HEK293 (cell line): ENCODE results near the gene CORO2B.

Experiments
- IKZF3 ChIP-seq: fragments of 450-650 bp; IDR thresholded peaks from 2 replicates; pipeline ENCODE4 v1.5.0; 2018; ENCODE audit warnings: missing biosample characterization, mild to moderate bottlenecking, missing genetic modification characterization, moderate library complexity
- SETDB1 ChIP-seq: IDR thresholded peaks from one replicate; pipeline ENCODE4 v1.6.1; 2017; ENCODE audit warnings: mild to moderate bottlenecking, low read length, moderate library complexity, mixed read lengths; ENCODE audit not compliant: insufficient read length
- SP2 ChIP-seq: fragments of 450-650 bp; formaldehyde crosslinking; IDR thresholded peaks from 2 replicates; pipeline ENCODE4 v1.5.1; 2016; ENCODE audit warnings: missing biosample characterization, missing genetic modification characterization
- ZBTB8A ChIP-seq: fragments of 450-650 bp; formaldehyde crosslinking; IDR thresholded peaks from 2 replicates; pipeline ENCODE4 v1.5.1; 2016; ENCODE audit warnings: missing biosample characterization, missing genetic modification characterization
- ZFP41 ChIP-seq: fragments of 450-650 bp; formaldehyde crosslinking; IDR thresholded peaks from 2 replicates; pipeline ENCODE4 v1.5.1; 2016; ENCODE audit warnings: missing biosample characterization, missing genetic modification characterization, borderline replicate concordance
- ZNF335 ChIP-seq: fragments of 450-650 bp; formaldehyde crosslinking; conservative IDR thresholded peaks from 2 replicates; pipeline ENCODE4 v1.5.1; 2016; ENCODE audit warnings: missing biosample characterization, missing genetic modification characterization
- ZNF843 ChIP-seq: fragments of 450-650 bp; formaldehyde crosslinking; IDR thresholded peaks from 2 replicates; pipeline ENCODE4 v1.5.1; 2016; ENCODE audit warnings: missing biosample characterization, missing genetic modification characterization
- TF ChIP-seq, protein P1 (sequence below): fragments of 450-650 bp; formaldehyde crosslinking; IDR thresholded peaks from 2 replicates; pipeline ENCODE4 v1.5.1; 2016; ENCODE audit warnings: missing biosample characterization, missing genetic modification characterization
- TF ChIP-seq, protein P2 (sequence below): fragments of 450-650 bp; formaldehyde crosslinking; optimal IDR thresholded peaks from 2 replicates; pipeline ENCODE3; 2016; ENCODE audit warnings: missing biosample characterization, mild to moderate bottlenecking, missing genetic modification characterization
- TF ChIP-seq, protein P3 (sequence below): fragments of 450-650 bp; formaldehyde crosslinking; IDR thresholded peaks from 2 replicates; pipeline ENCODE4 v1.5.1; 2017; ENCODE audit warnings: missing biosample characterization, mild to moderate bottlenecking, missing genetic modification characterization, moderate library complexity

DNA sequence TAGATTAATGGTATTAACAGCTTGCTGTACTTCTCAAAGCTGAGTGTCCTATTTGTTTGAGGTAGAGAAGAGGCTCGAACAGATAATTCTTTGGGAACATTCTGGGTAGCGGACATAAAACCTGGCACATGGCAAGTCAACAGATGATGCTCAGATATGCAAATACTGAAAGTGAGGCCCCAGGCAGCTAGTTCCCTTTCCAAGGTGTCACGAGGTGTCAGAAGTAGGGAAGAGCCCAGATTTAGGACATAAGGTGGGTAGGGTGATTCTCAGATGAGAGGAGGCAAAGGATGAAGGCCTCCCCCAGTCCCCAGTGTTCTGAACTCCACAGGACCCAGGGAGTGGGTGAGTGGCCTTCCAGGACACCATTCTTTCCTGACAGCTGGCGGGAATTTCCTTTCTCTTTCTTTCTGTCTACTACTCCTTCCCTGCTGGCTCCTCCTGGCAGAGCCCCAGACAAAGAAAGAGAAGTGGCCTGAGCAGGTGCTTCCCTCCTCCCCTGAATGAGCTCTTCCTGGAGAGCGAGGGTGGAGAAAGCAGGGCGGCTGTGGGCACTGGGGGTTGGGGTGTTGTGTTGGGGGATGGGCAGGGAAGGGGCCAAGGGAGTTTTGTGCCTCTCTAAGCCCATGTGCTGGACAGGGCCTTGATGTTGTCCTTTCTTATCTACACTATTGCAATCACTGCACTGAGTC is 87.5 kb downstream of the CORO2B start:
- TF ChIP-seq IKZF3 = no peak
- TF ChIP-seq ZFP41 (tag by site-specific recombination) = no peak
- no peak for TF ChIP-seq SETDB1
- TF ChIP-seq, protein P1, sequence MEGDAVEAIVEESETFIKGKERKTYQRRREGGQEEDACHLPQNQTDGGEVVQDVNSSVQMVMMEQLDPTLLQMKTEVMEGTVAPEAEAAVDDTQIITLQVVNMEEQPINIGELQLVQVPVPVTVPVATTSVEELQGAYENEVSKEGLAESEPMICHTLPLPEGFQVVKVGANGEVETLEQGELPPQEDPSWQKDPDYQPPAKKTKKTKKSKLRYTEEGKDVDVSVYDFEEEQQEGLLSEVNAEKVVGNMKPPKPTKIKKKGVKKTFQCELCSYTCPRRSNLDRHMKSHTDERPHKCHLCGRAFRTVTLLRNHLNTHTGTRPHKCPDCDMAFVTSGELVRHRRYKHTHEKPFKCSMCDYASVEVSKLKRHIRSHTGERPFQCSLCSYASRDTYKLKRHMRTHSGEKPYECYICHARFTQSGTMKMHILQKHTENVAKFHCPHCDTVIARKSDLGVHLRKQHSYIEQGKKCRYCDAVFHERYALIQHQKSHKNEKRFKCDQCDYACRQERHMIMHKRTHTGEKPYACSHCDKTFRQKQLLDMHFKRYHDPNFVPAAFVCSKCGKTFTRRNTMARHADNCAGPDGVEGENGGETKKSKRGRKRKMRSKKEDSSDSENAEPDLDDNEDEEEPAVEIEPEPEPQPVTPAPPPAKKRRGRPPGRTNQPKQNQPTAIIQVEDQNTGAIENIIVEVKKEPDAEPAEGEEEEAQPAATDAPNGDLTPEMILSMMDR (tag by site-specific recombination) = no peak
- TF ChIP-seq, protein P2, sequence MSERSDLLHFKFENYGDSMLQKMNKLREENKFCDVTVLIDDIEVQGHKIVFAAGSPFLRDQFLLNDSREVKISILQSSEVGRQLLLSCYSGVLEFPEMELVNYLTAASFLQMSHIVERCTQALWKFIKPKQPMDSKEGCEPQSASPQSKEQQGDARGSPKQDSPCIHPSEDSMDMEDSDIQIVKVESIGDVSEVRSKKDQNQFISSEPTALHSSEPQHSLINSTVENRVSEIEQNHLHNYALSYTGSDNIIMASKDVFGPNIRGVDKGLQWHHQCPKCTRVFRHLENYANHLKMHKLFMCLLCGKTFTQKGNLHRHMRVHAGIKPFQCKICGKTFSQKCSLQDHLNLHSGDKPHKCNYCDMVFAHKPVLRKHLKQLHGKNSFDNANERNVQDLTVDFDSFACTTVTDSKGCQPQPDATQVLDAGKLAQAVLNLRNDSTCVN (tag by site-specific recombination) = no peak
- no peak for TF ChIP-seq SP2 (tag by site-specific recombination)
- TF ChIP-seq ZNF335 (tag by site-specific recombination) = no peak
- TF ChIP-seq ZBTB8A (tag by site-specific recombination) = no peak
- TF ChIP-seq, protein P3, sequence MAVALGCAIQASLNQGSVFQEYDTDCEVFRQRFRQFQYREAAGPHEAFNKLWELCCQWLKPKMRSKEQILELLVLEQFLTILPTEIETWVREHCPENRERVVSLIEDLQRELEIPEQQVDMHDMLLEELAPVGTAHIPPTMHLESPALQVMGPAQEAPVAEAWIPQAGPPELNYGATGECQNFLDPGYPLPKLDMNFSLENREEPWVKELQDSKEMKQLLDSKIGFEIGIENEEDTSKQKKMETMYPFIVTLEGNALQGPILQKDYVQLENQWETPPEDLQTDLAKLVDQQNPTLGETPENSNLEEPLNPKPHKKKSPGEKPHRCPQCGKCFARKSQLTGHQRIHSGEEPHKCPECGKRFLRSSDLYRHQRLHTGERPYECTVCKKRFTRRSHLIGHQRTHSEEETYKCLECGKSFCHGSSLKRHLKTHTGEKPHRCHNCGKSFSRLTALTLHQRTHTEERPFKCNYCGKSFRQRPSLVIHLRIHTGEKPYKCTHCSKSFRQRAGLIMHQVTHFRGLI (tag by site-specific recombination) = no peak
- TF ChIP-seq ZNF843 = no peak
